AG09319 (cell line): Measurements from ENCODE around the gene KLHL7.

Source experiments
- DNase-seq: peaks from one replicate; pipeline ENCODE4 v3.0.0-alpha.2; 2010; ENCODE audit warnings: low read depth; ENCODE audit errors: extremely low read depth
- TF ChIP-seq, protein P1 (sequence below): IDR thresholded peaks from 2 replicates; pipeline ENCODE4 v1.5.1; 2011; ENCODE audit warnings: low read depth, mild to moderate bottlenecking, inconsistent platforms, low read length, moderate library complexity

The KLHL7 gene, protein sequence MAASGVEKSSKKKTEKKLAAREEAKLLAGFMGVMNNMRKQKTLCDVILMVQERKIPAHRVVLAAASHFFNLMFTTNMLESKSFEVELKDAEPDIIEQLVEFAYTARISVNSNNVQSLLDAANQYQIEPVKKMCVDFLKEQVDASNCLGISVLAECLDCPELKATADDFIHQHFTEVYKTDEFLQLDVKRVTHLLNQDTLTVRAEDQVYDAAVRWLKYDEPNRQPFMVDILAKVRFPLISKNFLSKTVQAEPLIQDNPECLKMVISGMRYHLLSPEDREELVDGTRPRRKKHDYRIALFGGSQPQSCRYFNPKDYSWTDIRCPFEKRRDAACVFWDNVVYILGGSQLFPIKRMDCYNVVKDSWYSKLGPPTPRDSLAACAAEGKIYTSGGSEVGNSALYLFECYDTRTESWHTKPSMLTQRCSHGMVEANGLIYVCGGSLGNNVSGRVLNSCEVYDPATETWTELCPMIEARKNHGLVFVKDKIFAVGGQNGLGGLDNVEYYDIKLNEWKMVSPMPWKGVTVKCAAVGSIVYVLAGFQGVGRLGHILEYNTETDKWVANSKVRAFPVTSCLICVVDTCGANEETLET

DNA sequence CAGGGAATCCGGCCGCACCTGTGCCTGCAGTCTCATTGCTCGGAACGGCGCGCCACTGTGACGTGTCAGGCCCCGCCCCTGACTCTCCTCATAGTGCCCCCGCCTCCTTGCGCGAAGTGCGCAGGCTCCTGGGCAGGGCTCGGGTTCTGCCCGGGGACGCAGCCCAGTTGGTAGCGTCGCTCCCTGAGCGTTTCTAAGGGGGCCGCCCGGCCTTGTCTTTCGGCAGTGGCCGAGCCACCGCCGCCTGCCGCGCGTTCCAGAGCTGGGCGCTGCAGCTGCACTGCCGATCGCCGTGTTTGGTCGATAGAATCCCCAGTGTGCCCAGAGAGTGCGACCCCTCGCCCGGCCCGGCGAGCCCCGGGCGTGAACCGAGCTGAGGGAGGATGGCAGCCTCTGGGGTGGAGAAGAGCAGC is at the start of gene KLHL7:
KLHL7 (plus strand) TSS at position 142 of the 413 bp plus-strand sequence; CDS start at position 384, 242 bp downstream.
- TF ChIP-seq, protein P1, sequence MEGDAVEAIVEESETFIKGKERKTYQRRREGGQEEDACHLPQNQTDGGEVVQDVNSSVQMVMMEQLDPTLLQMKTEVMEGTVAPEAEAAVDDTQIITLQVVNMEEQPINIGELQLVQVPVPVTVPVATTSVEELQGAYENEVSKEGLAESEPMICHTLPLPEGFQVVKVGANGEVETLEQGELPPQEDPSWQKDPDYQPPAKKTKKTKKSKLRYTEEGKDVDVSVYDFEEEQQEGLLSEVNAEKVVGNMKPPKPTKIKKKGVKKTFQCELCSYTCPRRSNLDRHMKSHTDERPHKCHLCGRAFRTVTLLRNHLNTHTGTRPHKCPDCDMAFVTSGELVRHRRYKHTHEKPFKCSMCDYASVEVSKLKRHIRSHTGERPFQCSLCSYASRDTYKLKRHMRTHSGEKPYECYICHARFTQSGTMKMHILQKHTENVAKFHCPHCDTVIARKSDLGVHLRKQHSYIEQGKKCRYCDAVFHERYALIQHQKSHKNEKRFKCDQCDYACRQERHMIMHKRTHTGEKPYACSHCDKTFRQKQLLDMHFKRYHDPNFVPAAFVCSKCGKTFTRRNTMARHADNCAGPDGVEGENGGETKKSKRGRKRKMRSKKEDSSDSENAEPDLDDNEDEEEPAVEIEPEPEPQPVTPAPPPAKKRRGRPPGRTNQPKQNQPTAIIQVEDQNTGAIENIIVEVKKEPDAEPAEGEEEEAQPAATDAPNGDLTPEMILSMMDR, result no peak
- DNase-seq, result peak; percentile 69

DNA sequence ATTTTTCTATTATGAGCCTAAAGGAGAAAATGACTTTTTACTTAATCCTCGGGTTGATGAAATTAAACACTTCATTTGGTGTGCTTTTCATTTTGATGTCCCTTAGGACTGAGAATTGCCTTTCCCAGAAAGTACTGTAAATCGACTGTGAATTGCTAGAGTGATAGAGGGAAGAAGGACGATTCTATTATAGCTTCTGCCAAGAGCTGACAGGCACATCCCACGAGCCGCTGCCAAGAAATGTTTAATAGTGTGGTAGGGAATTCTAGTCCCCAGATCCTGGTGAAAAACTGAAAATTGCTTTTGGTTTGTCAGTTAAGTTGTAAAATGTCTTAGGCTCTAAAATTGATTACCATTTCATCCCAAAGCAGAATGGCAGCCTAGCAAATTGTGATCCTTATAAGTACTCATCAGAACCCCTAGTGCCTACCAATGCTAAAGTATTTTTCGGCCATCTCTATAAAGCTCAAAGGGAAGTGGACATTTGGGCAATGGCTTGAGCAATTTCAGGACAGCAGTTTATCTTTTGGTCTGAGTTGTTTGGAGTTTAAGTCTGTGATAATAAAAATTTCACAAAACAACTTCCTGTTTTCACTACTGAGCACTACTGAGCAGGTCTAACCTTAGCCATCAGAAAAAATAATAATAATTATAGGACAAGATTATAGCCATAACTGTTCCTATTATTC is 47.0 kb upstream of the KLHL7 start:
- DNase-seq, result no peak
- TF ChIP-seq, protein P1, result no peak

DNA sequence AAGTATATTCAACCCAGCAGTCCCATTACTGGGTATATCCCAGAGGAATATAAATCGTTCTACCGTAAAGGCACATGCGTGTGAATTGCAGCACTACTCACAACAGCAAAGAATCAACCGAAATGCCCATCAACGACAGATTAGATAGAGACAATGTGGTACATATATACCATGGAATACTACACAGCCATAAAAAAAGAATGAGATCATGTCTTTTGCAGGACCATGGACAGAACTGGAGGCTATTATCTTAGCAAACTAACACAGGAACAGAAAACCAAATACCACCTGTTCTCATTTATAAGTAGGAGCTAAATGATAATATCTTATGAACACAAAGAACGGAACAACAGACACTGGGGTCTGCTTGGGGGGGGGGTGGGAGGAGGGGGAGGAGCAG is 44.3 kb upstream of the KLHL7 start:
- TF ChIP-seq, protein P1, result no peak
- DNase-seq, result no peak

DNA sequence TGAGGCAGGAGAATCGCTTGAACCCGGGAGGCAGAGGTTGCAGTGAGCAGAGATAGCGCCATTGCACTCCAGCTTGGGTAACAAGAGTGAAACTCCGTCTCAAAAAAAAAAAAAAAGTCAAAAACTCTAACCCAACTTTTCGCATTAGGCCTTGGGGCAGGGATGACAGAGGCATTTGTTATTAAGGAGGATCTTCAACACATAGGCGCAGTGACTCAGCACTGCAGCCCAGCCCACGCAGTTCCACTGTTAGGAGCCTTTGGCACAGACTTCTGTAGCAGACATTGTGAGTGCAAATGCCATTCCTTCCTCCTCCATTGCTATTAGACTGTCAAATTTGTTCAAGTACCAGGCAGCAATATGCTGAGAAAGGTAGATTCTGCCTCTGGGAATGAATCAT is 43.1 kb upstream of the KLHL7 start:
- no peak for DNase-seq
- TF ChIP-seq, protein P1, result no peak

DNA sequence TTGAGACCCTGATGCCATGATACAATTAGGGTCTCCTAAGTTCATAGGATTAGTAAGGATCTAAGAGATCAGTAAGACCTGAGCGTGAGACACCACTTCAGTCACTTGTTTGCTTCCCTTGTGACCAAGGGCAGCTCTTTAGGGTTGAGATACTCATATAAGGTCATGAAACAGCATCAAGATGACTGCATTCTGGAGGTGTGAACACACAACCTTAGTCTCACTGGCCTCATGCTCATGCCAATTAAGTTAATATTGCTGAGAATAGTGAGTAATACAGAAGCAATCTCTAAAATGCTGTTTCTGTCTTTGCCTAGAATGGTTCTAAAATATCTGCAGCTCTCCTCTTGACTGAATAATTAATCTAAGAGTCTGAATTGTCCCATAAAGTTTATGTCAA is 39.6 kb upstream of the KLHL7 start:
- TF ChIP-seq, protein P1, result no peak
- DNase-seq, result no peak

DNA sequence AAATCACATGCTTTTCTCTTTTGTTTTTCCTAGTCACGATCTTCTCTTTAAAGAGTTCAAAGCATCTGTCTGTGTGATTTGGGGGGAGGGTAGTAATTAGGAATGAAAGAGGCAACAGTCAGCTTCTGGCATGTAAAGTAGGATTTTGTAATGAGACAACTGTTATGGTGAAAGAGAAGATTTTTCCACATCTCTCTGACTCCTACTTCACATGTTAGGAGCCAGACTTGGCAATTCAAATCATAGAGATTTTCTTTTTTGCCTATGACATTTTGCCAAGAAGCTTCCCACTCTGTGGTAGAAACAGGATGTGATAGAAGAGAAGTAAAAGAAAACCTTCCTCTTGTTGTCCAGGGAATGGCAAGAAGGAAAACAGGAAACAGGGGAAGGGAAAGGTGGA is 38.3 kb upstream of the KLHL7 start:
- DNase-seq, result no peak
- TF ChIP-seq, protein P1, result no peak

DNA sequence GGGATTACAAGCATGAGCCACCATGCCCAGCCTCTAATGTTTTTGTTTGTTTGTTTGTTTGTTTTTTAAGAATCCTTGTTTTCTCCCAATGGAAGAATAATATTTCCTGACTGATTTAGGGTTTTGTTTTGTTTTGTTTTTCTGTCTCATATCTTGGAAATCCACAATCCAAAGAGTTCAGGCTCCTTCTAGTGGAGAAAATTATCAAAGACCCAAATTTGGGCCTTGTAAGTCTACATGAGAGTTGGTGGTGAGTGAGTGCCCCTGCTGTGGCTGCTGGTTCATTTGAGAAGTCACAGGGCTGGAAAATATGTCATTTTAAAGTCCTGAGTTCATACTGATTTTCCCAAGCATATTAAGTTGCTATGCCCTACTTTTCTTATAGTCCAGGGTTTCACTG is 33.5 kb upstream of the KLHL7 start:
- TF ChIP-seq, protein P1, result peak; percentile 39
- no peak for DNase-seq
